PC-3 (cell line): Measurements from ENCODE around the gene FUT6. TPM values are rescaled to one million over a fixed set of nuclear protein-coding genes. Genes with fewer than 3 reads are reported as not detected.

ENCODE experiments used
- ATAC-seq: fragments of 200-7000 bp; cut with Tn5 transposase; 2 replicates; pipeline ENCODE4 v1.9.1; 2020; ENCODE audit warnings: mild to moderate bottlenecking, moderate library complexity
- BruUV-seq: library from RNA; stranded (reverse); fragments of 400-500 nt; replicated peaks from 2 replicates; lab custom pipeline; 2021; lab: Mats Ljungman, UMichigan
- CTCF ChIA-PET: fragments of 300-600 bp; sonication (Branson Sonifier 250); formaldehyde crosslinking; loops from one replicate; lab custom pipeline; 2022; ENCODE audit warnings: antibody characterized with exemption; lab: Charles Lee
- POLR2A ChIA-PET: fragments of 300-600 bp; sonication (Branson Sonifier 250); formaldehyde crosslinking; loops from one replicate; lab custom pipeline; 2022; ENCODE audit warnings: antibody characterized with exemption; ENCODE audit not compliant: unreplicated experiment; lab: Charles Lee
- DNase-seq: peaks from one replicate; pipeline ENCODE4 v3.0.0-alpha.2; 2015
- H2AFZ ChIP-seq: fragments of 300-600 bp; sonication (generic); 2 replicates; pipeline ENCODE4 v1.6.0; 2016; ENCODE audit warnings: antibody characterized with exemption, low read length
- H3F3A ChIP-seq: fragments of 300-600 bp; sonication (generic); one replicate; pipeline ENCODE4 v1.6.0; 2017; ENCODE audit warnings: antibody characterized with exemption, low read length, control low read depth, mild to moderate bottlenecking; ENCODE audit not compliant: unreplicated experiment
- H3K27ac ChIP-seq: fragments of 300-600 bp; sonication (generic); 2 replicates; pipeline ENCODE4 v1.5.1; 2016; ENCODE audit warnings: mild to moderate bottlenecking, low read length
- H3K27me3 ChIP-seq: fragments of 300-600 bp; sonication (generic); 2 replicates; pipeline ENCODE4 v1.6.1; 2016; ENCODE audit warnings: low read length, mixed read lengths
- H3K36me3 ChIP-seq: fragments of 300-600 bp; sonication (generic); 2 replicates; pipeline ENCODE4 v1.6.1; 2016; ENCODE audit warnings: low read depth, mixed run types, low read length, mixed read lengths
- H3K4me1 ChIP-seq: fragments of 300-600 bp; sonication (generic); 2 replicates; pipeline ENCODE4 v1.5.1; 2016; ENCODE audit warnings: low read length; ENCODE audit not compliant: insufficient read depth
- H3K4me2 ChIP-seq: fragments of 300-600 bp; sonication (generic); 2 replicates; pipeline ENCODE4 v1.6.0; 2016; ENCODE audit warnings: low read length
- H3K4me3 ChIP-seq: fragments of 300-600 bp; sonication (generic); 2 replicates; pipeline ENCODE4 v1.5.1; 2016; ENCODE audit warnings: mild to moderate bottlenecking, low read length, mixed read lengths
- H3K79me2 ChIP-seq: fragments of 300-600 bp; sonication (generic); 2 replicates; pipeline ENCODE4 v1.6.1; 2017; ENCODE audit warnings: low read length, mixed read lengths
- H3K9ac ChIP-seq: fragments of 300-600 bp; sonication (generic); 2 replicates; pipeline ENCODE4 v1.6.0; 2016; ENCODE audit warnings: mild to moderate bottlenecking, low read length
- H3K9me2 ChIP-seq: fragments of 300-600 bp; sonication (generic); replicated peaks from 2 replicates; pipeline ENCODE4 v1.6.1; 2016; ENCODE audit warnings: mixed run types, low read length, mixed read lengths
- H3K9me3 ChIP-seq: fragments of 300-600 bp; sonication (generic); 2 replicates; pipeline ENCODE4 v1.6.1; 2016; ENCODE audit warnings: low read length, mixed read lengths
- H4K20me1 ChIP-seq: fragments of 300-600 bp; sonication (generic); 2 replicates; pipeline ENCODE4 v1.6.1; 2016; ENCODE audit warnings: low read length, mixed read lengths
- EZH2 ChIP-seq: fragments of 300-600 bp; sonication (generic); IDR thresholded peaks from one replicate; pipeline ENCODE4 v1.6.1; 2017; ENCODE audit warnings: antibody characterized with exemption, mild to moderate bottlenecking, low read length; ENCODE audit not compliant: unreplicated experiment
- EZH2phosphoT487 ChIP-seq: fragments of 300-600 bp; sonication (generic); IDR thresholded peaks from 2 replicates; pipeline ENCODE4 v1.6.1; 2018; ENCODE audit warnings: mild to moderate bottlenecking, antibody characterized with exemption, low read length, borderline replicate concordance
- intact Hi-C: fragments of 100-400 bp; cut with micrococcal nuclease; formaldehyde crosslinking; loops from 2 replicates; pipeline ENCODE4 v1.9.0; 2023
- total RNA-seq: library from RNA; depleted of rRNA; stranded (reverse); fragments of >200 nt; gene quantifications from 2 replicates; pipeline ENCODE4 v1.2.3, GENCODE V29; 2014
- TF ChIP-seq, protein P1 (sequence below): fragments of 300-600 bp; sonication (generic); conservative IDR thresholded peaks from 2 replicates; pipeline ENCODE4 v1.5.1; 2017; ENCODE audit warnings: antibody characterized with exemption, low read depth, mild to moderate bottlenecking, low read length

Gene FUT6
- total RNA-seq, 1 experiment from 2014 or later, result 0.69 TPM

DNA sequence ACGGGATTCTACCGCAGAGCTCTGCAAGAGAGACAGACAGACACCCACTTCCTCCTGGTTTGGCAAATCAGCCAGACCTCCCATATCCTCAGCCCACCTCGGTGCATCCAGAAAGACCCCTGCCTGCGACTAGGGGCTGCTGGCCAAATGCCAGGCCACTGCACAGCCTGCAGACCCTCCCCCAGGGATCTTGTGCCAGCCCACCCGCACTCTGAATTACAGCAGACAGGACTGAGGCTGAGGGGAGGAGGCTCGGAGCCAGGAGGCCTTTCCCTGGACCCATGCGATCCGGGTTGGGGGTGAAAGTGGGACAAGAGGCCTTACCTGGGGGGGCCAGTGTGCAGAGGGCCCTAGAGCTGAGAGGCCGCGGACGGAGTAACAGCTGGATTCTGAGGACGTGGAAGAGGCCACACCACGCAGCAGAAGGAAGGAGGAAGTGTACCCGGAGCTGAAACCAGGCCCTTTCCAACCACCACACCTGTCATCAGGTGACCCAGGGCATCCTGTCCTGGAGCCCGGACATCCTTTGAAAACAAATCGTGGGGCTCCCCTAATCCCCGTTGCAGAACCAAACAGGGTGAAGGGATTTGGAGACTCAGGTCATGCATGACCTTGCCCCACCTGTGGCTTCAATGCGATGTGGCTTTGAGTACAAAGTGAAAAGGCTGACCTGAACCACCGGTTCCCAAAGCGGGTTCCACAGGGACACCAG lies 993 bp downstream of the FUT6 start:
- ATAC-seq, result no peak

DNA sequence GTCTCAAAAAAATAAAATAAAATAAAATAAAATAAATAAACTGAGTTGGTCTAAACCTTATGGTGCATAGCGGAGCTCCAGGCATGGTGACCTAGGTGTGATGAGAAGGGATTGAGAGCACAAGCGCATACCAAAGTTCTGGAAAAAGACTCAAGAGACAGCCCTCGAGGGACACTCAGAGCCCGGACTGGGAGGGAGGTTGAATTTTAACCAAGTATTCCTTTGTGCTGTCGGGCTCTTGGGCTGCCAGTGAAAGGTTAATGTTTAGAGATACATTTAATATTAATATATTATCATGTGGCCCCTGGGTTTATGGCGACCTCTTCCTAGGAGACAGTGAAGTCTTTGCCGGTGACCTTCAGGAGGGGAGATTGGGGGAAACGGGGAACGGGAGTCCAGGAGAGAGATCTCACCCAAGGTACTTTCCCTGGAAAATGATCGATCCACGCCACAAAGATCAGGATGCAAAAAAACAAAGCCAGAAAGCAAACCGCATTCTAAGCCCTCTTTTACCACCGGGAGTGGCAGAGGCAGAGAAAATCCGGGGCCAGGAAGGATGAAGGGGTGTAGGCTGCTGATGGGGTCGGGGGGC lies 1.6 kb downstream of the FUT6 start:
- no peak overlapping the region for H3K4me3 ChIP-seq
- no peaks in the 10 kb centered on the region for H3K9me2 ChIP-seq
- no peaks in the 10 kb centered on the region for H3K27me3 ChIP-seq
- no peak for ATAC-seq
- TF ChIP-seq EZH2 (no peak), EZH2phosphoT487 (no peak)
- TF ChIP-seq, protein P1, sequence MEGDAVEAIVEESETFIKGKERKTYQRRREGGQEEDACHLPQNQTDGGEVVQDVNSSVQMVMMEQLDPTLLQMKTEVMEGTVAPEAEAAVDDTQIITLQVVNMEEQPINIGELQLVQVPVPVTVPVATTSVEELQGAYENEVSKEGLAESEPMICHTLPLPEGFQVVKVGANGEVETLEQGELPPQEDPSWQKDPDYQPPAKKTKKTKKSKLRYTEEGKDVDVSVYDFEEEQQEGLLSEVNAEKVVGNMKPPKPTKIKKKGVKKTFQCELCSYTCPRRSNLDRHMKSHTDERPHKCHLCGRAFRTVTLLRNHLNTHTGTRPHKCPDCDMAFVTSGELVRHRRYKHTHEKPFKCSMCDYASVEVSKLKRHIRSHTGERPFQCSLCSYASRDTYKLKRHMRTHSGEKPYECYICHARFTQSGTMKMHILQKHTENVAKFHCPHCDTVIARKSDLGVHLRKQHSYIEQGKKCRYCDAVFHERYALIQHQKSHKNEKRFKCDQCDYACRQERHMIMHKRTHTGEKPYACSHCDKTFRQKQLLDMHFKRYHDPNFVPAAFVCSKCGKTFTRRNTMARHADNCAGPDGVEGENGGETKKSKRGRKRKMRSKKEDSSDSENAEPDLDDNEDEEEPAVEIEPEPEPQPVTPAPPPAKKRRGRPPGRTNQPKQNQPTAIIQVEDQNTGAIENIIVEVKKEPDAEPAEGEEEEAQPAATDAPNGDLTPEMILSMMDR, result no peak
- H3K36me3 ChIP-seq, result no peaks in the 10 kb centered on the region
- POLR2A ChIA-PET, result no interaction called here
- no peaks in the 10 kb centered on the region for H3K4me1 ChIP-seq
- H3K79me2 ChIP-seq, result no peaks in the 10 kb centered on the region
- no peak overlapping the region for H3K9ac ChIP-seq
- H3K4me2 ChIP-seq, result no peak overlapping the region
- no peaks in the 10 kb centered on the region for H3K9me3 ChIP-seq
- H3K27ac ChIP-seq, result no peak overlapping the region
- BruUV-seq, result no TSS peak
- no peaks in the 10 kb centered on the region for H3F3A ChIP-seq
- CTCF ChIA-PET, result no interaction called here
- no peak overlapping the region for H2AFZ ChIP-seq
- no peak for DNase-seq
- intact Hi-C loops, result no loop called here
- no peaks in the 10 kb centered on the region for H4K20me1 ChIP-seq

More for the DNA sequence above, 993 bp downstream of the FUT6 start:
- DNase-seq, result no peak
- Histone ChIP-seq H3K36me3 (no peaks in the 10 kb centered on the region), H3K4me2 (no peak overlapping the region), H4K20me1 (no peaks in the 10 kb centered on the region), H3F3A (no peaks in the 10 kb centered on the region), H3K9me2 (no peaks in the 10 kb centered on the region), H3K27ac (no peak overlapping the region), H3K27me3 (no peaks in the 10 kb centered on the region), H3K9me3 (no peaks in the 10 kb centered on the region), H3K4me1 (no peaks in the 10 kb centered on the region), H3K4me3 (no peak overlapping the region), H2AFZ (no peak overlapping the region), H3K79me2 (no peaks in the 10 kb centered on the region), H3K9ac (no peak overlapping the region)
- BruUV-seq, result no TSS peak
- TF ChIP-seq, protein P1, result no peak
- TF ChIP-seq EZH2 (no peak), EZH2phosphoT487 (no peak)
- intact Hi-C loops, result no loop called here
- ChIA-PET POLR2A (no interaction called here), CTCF (no interaction called here)
